ENCODE data around the gene CCDC85B.

GRCh38 chr11:65922565-65922964 lies 32.1 kb downstream of the CCDC85B start:
- TF ChIP-seq CTCF (IDR thresholded peaks at IDR 0.05) (no peak), POLR2AphosphoS5 (IDR thresholded peaks at IDR 0.05) (no peak)
